ENCODE results near the gene DHCR7. TPM values are rescaled to one million over a fixed set of nuclear protein-coding genes. Genes with fewer than 3 reads are reported as not detected.

Gene DHCR7
- total RNA-seq, 1 donor from 2014 or later: 28.0 TPM

DNA sequence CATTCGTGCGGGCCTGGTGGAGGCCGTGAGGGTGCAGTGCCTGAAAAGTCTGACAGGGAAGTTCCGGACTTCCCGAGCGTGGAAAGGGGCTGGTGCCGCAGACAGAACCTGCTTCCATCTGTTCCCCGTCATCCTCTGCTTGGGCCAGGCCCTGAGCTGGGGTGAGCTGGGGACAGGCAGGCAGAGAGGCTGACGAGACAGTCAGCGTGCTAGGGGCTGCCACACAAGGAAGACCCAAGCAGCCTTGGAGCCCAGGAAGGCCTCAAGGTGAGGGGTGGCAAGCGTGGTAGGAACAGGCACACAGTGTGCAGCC, 30.3 kb upstream of the DHCR7 start:
- no peak for DNase-seq (ENCODE audit: low read depth)

DNA sequence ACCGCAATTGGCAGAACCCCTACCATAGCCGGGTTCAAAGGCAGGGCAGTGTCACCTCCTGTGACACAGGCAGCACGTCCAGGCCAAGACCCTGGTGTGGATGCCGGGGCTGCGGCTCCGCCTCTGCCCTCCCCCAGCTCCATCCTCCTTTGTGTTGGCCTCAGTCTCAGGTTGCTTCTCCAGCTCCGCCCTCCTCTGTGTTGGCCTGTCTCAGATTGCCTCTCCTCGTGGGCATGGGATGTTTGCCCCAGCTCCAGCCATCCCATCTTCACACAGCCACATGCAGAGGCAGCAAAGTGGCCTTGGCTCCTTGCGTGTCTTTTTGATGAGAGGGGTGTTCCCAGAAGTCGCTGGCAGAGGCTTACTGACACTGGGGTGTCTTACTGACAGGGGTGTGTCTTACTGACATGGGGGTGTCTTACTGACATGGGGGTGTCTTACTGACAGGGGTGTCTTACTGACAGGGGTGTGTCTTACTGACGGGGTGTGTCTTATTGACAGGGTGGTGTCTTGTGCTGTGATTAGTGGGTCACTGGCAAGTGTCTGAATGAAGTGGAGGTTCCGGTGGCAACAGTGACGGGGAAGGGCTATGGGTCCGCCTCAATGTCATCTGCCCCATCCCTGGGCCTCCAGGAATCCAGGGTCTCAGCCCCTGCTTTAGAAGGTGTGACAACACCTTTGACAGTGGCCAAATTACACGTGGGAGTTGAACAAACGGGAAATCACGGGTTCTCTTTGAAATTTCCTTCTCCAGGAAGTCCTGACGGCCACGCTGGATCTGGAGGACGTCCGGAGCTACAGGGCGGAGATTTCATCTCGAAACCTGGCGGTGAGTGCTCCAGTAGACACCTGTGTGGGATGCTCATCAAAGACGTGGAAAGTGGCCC, 29.7 kb upstream of the DHCR7 start:
- DNase-seq (ENCODE audit: low read depth): no peak

DNA sequence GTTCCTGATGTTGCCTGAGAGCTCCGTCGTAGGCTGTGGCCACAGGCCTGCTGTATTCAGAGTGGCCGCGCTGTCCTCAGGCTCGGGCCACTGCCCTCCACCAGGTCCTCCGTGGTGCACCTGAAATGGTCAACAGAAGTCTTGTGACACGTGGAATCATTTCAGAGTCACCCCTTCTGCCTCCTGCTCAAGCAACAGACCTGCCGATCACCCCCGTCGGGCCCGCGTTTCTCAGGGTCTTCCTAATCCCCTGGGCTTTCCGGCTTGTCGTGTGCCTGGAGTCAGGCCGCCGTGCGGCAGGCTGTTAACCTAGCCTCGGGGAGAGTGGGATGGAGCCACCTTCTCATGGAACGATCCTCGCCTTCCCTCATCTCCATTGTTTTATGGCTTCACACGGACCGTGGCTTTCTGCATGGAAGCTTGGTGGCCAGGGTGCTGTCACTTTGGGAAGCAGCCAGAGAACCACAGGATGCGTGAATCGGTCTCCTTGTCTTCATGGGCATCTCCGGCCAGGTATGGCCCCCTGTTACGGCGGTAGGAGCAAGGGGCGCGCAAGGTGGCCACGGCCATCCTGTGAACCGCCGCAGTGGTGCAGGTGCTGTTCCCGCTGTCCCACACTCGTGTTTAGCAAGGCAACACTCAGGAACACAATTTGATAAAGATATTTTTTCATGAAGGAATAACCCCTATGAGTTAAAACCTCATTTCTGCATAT, 28.9 kb upstream of the DHCR7 start:
- no peak for DNase-seq (ENCODE audit: low read depth)

DNA sequence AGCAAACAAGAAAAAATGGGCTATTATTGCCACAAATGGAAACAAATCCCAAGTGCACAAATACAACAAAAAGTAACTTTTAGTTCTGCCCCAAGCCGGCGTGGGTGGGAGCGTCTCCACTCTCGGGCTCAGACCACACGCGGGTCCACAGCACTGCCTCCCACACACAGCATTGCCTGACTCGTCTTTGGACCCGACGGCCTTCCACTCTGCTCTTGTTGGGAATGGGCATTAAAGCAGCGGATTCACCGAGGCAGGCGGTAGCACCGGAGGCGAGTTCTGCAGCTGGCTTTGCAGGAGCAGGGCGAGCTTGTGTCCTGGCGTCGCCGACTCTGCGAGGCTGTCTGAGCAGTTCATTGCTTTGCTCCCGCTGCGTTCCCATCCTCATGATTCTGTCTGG, 27.8 kb upstream of the DHCR7 start:
- DNase-seq (ENCODE audit: low read depth): no peak

DNA sequence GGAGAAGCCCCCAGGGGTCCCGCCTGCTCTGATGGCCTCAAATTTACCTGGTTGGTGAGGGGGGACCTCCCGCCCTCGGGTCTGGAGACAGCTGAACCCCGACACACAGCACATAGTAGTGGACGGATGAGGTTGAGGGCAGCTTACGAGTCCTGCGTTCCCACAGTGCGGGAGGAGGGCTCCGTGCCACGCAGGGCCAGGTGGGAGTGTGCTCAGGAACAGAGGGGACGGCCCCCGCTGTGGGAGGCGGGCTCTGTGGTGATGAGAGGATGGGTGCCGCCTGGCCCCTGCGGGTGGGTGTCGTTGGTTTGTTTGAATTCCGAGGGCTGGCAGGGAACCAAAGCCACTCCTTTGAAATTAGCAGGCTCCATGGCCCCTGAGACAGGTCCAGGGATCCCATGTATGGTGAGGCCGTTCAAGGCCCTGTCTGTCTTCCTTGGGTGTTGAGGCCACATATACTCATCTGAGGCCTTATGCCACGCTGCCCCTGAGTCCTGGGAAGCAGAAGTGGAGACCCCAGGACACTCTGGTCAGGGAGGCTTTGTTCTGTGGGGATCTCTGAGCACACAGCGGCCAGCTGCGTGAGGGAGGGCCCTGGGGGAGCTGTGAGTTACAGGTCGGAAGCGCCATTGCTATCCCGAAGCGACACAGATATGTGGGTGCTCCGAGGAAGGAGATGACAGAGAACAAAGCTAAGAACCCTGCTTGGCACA, 26.7 kb upstream of the DHCR7 start:
- no peak for DNase-seq (ENCODE audit: low read depth)

DNA sequence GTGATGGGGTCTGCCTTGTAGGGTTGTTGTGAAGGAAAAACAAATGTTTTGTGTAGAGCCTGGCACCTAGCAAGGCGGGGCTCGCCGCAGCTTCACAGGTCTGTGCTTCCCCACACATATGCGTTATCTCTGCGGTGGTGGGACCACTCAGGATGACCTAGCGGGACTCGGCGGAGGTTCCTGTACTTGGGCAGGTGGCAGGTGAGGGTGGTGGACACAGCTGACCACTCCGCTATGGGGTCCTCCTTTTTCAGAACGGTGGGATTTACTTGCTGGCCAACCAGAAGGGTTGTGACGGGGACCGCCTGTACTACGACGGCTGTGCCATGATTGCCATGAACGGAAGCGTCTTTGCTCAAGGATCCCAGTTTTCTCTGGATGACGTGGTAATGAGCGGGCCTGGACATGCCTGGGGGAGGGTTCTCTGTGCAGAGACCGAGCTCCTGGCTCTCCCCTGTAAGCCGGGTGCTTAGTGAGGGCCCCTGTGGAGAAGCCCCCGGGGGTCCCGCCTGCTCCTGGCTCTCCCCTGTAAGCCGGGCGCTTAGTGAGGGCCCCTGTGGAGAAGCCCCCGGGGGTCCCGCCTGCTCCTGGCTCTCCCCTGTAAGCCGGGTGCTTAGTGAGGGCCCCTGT, 26.1 kb upstream of the DHCR7 start:
- no peak for DNase-seq (ENCODE audit: low read depth)

DNA sequence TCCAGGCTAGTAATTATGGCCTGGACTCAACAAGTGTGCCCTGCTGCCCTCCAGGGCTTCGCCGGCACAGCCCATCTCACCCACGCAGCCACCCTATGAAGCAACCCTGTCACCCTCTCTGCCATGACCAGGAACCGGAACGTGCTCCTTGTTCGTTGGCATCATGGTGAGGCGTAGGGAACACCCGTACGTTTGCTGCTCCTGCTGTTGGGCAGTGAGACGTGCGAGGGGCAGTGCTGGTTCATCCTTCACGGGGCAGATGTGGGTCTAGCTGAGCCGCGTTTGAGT, 25.5 kb upstream of the DHCR7 start:
- DNase-seq (ENCODE audit: low read depth): no peak

DNA sequence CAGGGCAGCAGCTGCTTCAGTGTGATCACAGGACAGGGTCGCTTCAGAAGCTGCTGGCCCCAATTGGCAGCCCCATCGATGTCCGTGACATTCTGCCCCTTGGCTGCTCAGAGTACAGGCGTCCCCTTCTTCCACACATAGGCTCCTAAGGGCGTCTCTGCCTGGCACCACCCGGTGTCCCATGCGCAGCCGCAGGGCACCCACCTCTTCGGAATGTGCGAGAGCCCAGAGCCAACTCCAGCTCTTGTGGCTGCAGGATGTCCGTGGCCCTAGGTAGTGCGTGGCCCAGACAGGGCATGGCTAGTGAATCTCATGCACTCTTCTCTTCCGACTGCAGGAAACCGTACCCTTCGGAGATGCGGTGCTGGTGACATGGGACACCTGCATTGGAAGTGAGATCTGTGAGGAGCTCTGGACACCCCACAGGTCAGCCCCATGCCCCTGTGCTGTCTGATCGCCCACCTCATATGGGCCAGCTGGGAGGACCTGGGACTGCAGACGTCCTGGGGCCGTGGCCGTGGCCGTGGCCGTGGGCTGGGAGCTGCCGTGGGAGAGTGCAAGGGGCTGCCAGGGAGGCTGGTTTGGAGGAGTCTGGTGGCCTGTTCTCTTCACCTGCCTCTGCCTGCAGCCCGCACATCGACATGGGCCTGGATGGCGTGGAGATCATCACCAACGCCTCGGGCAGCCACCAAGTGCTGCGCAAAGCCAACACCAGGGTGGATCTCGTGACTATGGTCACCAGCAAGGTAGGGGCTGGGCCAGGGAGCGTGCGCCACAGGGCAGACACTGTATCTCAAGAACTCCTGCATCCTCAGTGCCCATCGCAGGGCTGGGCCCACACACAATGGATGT, 25.0 kb upstream of the DHCR7 start:
- no peak for DNase-seq (ENCODE audit: low read depth)

DNA sequence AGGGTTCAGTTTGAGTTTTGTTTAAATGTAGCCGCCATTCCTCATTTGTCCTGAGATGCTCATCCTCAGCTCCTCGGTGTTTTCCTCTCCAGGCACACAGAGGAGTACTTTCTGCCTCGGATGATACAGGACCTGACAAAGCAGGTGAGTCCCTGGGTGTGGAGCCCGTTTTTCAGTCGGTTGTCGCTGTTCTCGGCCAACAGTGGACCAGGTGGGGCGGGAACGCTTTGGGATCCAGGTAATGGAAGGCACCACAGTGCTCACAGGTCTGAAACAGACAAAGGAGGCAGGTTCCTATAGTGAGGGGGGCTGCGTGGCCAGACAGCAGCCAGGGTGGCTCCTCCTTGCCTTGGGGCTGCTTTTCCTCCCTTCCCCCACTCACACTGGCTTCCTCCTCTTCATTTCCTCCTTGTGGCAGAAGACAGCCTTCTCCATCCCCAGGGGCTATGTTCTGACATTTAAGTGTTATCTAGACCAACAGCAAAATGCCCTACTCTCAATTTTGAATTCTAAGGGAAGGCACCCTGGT, 24.2 kb upstream of the DHCR7 start:
- DNase-seq (ENCODE audit: low read depth): no peak

DNA sequence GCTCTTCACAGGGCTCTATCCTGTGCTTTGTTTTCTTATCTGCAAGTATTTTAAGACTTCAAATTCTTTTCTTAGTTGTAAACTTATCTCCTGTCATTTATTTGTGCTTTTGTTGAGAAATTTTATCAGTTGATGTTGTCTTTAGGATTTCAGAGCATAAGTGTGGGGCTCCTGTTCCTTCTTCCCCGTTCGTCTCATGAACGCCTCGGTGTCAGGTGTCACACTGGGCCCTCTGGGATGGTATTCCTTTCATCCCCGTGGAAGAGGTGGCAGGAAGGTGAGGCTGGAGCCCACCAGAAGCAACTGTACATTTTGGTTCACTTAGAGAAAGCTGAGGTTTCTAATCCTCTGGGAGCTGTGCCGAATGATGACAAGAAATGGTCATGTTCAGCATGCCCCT, 22.8 kb upstream of the DHCR7 start:
- no peak for DNase-seq (ENCODE audit: low read depth)

DNA sequence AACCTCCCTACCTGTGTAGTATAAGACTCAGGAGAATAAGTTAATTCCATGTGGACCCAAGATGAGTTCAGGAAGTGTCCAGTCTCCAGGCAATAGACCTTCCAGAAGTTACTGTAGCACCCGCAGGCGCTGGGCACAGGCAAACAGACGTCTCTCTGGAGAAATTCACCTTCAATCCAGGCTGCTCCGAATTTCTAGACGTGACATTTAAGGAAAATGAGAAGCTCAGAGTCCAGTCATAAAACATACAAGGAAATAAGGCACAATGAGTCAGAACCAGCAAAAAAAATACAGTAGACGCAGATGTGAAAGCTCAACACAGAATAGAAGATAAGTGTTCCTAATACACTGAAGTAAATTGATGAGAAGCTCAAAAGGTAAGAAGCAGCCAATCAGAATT, 19.0 kb upstream of the DHCR7 start:
- DNase-seq (ENCODE audit: low read depth): no peak

DNA sequence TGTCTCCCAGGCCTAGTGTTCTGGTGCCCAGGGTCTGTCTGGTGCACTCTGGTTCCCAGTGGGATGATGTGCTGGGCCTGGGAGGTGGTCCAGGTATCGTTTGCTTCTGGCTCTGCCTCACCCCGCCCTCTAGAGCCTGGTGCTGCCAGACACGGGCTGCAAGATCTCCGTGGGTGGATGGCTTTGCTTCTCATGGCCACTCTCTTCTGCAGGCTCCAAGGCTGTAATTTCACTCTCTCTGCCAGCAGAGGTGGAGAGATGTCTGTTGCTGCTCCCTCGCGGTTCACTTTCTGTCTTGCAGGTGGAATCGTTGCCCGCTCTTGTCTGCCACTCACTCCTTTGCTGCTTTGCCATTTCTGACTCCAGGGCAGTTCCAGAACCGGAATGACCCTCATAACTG, 18.2 kb upstream of the DHCR7 start:
- DNase-seq (ENCODE audit: low read depth): no peak

DNA sequence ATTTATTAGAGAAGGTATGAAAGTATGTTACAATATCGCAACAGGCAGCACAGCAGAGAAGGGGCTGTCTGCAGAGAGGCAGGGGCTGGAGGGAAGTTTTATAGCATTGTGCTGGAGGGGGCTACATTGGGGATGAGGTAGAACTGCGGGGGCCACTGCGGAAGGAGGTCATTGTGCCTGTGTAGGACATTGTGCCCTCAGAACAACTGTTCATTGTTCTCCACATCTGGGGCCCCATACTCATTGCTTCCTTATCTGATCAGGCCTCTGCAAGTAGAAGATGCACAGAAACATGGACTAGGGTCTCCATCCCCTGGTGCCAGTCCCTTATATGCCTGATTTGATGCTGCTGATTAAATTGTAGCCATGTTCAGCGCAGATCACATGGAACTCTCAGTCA, 16.9 kb upstream of the DHCR7 start:
- DNase-seq (ENCODE audit: low read depth): no peak

DNA sequence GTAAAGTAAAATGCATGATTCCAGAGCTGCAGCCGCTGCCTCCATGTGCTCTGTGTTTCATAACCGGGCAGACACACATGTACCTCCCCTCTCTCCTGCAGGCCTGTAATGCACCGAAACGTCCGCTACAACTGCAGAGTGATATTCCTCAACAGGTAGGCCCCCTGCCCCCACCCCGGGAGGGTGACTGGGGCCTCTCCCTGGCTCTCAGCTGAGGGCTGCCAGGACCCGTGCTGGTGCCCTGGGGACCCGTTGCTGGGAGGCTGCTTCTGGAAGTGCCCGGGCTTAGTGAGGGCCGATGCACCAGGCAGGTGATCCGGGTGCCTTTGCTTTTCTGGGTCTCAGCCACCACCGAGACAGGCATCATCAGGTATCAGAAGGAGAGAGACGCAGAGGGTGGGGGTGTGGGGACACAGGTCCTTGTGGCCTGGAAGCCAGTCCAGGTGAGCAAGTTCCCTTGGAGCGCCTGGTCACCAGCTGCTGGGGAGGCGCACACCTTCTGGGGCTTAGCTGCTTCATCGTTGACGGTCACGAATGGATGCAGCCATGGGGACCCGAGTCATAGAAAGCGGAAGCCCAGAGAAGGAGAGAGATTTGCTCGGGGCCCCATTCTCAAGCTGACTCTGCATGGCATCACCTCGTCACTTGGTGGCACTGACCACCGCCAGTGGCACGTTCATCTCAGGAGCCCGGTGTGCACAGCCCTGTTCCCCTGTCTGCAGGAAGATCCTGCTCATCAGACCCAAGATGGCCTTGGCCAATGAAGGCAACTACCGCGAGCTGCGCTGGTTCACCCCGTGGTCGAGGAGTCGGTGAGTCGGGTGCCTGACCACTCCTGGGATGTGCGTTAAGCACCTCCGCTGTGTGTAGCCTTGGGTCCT, 15.4 kb upstream of the DHCR7 start:
- DNase-seq (ENCODE audit: low read depth): no peak

DNA sequence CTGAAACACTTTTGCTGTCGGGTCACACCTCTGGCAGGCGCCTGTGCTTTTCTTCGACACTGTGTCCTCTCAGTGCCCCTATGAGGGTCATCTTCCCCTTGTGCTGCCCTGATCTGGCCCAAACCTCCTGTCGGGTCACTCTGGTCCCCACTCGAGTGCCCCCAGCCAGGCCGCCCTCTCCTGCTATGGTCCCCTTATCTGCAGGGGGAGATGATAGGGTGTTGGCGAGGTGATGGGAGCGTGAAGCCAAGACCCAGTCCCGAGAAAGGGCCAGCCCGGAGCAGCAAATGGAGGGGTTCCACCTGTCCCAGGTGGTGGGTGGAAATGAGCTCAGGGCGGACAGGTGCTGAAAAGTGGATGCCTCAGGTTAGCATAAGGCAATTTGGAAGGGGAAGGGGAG, 14.5 kb upstream of the DHCR7 start:
- DNase-seq (ENCODE audit: low read depth): no peak

DNA sequence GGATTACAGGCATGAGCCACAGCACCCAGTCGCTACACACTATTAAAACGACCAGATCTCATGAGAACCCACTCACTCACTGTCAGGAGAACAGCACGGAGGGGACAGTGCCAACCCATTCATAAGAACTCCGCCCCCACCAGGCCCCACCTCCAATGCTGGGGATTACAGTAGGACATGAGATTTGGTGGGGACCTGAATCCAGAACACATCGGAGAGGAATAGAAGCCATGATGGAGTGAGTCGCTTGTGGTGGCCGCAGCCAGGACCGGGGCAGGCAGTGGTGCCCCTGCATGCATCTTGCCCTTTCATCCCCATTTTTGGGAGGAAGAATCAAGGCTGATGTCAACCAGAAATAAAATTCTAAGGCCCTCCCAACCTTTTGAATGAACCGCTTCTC, 13.5 kb upstream of the DHCR7 start:
- no peak for DNase-seq (ENCODE audit: low read depth)

DNA sequence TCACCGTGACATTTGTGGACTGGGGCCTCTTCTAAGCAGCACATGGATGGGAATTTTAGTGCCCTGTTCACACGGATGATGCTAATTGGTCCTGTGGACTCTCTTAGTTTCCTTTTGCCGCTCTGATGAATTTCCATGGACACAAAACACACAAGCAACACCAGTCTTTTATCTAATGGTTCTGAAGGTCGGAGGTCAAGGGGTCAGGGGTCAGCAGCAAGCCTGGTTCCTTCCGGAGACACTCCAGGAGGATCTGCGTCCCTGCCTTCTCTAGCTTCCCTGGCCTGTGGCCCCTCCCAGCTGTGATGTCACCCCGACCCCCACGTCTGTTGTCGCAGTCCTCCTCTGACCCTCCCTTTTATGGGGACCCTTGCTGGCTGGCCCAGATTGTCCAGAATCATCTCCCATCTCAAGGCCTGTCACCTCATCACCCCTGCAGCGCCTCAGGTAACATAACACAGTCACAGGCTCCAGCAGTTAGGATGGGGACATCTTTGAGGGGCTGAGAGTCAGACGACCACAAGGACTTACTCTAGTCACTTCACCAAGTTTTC, 11.7 kb upstream of the DHCR7 start:
- no peak for DNase-seq (ENCODE audit: low read depth)

DNA sequence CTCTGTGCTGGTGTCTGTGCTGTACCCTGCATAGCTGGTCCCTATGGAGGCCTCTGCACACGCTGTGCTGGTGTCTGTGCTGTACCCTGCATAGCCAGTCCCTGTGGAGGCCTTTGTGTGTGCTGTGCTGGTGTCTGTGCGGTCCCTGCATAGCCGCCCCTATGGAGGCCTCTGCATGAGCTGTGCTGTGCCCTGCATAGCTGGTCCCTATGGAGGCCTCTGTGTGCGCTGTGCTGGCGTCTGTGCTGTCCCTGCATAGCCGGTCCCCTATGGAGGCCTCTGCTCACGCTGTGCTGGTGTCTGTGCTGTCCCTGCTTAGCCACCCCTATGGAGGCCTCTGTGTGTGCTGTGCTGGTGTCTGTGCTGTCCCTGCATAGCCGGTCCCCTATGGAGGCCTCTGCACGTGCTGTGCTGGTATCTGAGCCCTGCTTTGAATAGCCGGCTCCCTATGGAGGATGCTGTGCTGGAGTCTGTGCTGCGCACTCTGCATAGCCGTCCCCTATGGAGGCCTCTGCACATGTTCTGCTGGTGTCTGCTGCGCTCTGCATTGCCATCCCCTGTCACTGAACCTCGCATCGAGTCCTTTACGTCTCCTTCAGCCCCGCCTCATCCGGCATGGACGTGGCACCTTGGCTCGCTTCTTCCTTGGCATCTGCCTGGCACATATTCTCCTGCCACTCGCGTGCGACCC, 11.0 kb upstream of the DHCR7 start:
- DNase-seq (ENCODE audit: low read depth): no peak
